Neural cell (in vitro differentiated cells): ENCODE measurements around the gene PIGQ. TPM values are rescaled to one million over a fixed set of nuclear protein-coding genes. Genes with fewer than 3 reads are reported as not detected.

Experiments used
- H2AFZ ChIP-seq: fragments of 200-600, 300-800 bp; sonication (generic), shearing (Covaris generic); 2 replicates; pipeline ENCODE4 v1.6.0; 2014; ENCODE audit warnings: low read depth, mild to moderate bottlenecking, antibody characterized with exemption, low read length, moderate library complexity
- H3F3A ChIP-seq: fragments of 200-600 bp; shearing (Covaris generic); 2 replicates; pipeline ENCODE4 v1.6.1; 2016; ENCODE audit warnings: mild to moderate bottlenecking, moderate library complexity, mixed read lengths, antibody characterized with exemption, low read length; ENCODE audit not compliant: insufficient read depth, poor library complexity, severe bottlenecking
- H3K27ac ChIP-seq: fragments of 200-600, 300-800 bp; sonication (generic), shearing (Covaris generic); 2 replicates; pipeline ENCODE4 v1.5.1; 2014; ENCODE audit warnings: mild to moderate bottlenecking, low read length, moderate library complexity
- H3K27me3 ChIP-seq: fragments of 300-800, 200-600 bp; sonication (generic), shearing (Covaris generic); 2 replicates; pipeline ENCODE4 v1.6.0; 2014; ENCODE audit warnings: mild to moderate bottlenecking, low read depth, low read length, moderate library complexity; ENCODE audit not compliant: insufficient read depth
- H3K36me3 ChIP-seq: fragments of 300-800, 200-600 bp; sonication (generic), shearing (Covaris generic); 2 replicates; pipeline ENCODE4 v1.5.1; 2014; ENCODE audit warnings: mild to moderate bottlenecking, antibody characterized with exemption, low read length, moderate library complexity; ENCODE audit not compliant: insufficient read depth
- H3K4me2 ChIP-seq: fragments of 300-800, 200-600 bp; sonication (generic), shearing (Covaris generic); 2 replicates; pipeline ENCODE4 v1.6.0; 2014; ENCODE audit warnings: mild to moderate bottlenecking, low read length
- H3K4me3 ChIP-seq: fragments of 300-800, 200-600 bp; sonication (generic), shearing (Covaris generic); 2 replicates; pipeline ENCODE4 v1.5.1; 2014; ENCODE audit warnings: mild to moderate bottlenecking, low read length, moderate library complexity
- H3K79me2 ChIP-seq: fragments of 200-600 bp; shearing (Covaris generic); replicated peaks from 2 replicates; pipeline ENCODE4 v1.6.0; 2014; ENCODE audit warnings: mild to moderate bottlenecking, low read length, moderate library complexity; ENCODE audit not compliant: insufficient read depth
- H3K9ac ChIP-seq: fragments of 300-800, 200-600 bp; sonication (generic), shearing (Covaris generic); 2 replicates; pipeline ENCODE4 v1.6.1; 2016; ENCODE audit warnings: mild to moderate bottlenecking, low read length, mixed read lengths
- H3K9me2 ChIP-seq: fragments of 200-600 bp; shearing (Covaris generic); 2 replicates; pipeline ENCODE4 v1.6.1; 2016; ENCODE audit warnings: mild to moderate bottlenecking, low read length, mixed read lengths; ENCODE audit not compliant: insufficient read depth
- H3K9me3 ChIP-seq: fragments of 200-600, 300-800 bp; sonication (generic), shearing (Covaris generic); 2 replicates; pipeline ENCODE4 v1.6.1; 2016; ENCODE audit warnings: mild to moderate bottlenecking, mixed run types, low read length, moderate library complexity, mixed read lengths
- H4K20me1 ChIP-seq: fragments of 200-600 bp; shearing (Covaris generic); 2 replicates; pipeline ENCODE4 v1.6.1; 2016; ENCODE audit warnings: mild to moderate bottlenecking, mixed run types; ENCODE audit not compliant: insufficient read depth
- EP300 ChIP-seq: fragments of 450-650 bp; conservative IDR thresholded peaks from 2 replicates; pipeline ENCODE4 v1.6.1; 2014; ENCODE audit warnings: antibody characterized with exemption, mild to moderate bottlenecking, moderate library complexity; ENCODE audit not compliant: poor library complexity, severe bottlenecking
- EZH2 ChIP-seq: fragments of 200-600, 300-800 bp; shearing (Covaris generic), sonication (generic); IDR thresholded peaks from 2 replicates; pipeline ENCODE4 v1.6.1; 2014; ENCODE audit warnings: antibody characterized with exemption, low read length, borderline replicate concordance, mild to moderate bottlenecking; ENCODE audit not compliant: insufficient read depth, poor library complexity, severe bottlenecking
- MXI1 ChIP-seq: fragments of 450-650 bp; conservative IDR thresholded peaks from 2 replicates; pipeline ENCODE4 v1.6.1; 2014; ENCODE audit warnings: antibody characterized with exemption, mild to moderate bottlenecking; ENCODE audit not compliant: poor library complexity, severe bottlenecking
- POLR2AphosphoS5 ChIP-seq: IDR thresholded peaks from 2 replicates; pipeline ENCODE4 v1.6.1; 2012
- RAD21 ChIP-seq: fragments of 450-650 bp; conservative IDR thresholded peaks from 2 replicates; pipeline ENCODE4 v1.6.1; 2014; ENCODE audit warnings: antibody characterized with exemption, mild to moderate bottlenecking, moderate library complexity
- SMC3 ChIP-seq: fragments of 450-650 bp; conservative IDR thresholded peaks from 2 replicates; pipeline ENCODE4 v1.6.1; 2014; ENCODE audit warnings: antibody characterized with exemption, mild to moderate bottlenecking, moderate library complexity; ENCODE audit not compliant: poor library complexity
- TAF1 ChIP-seq: IDR thresholded peaks from 2 replicates; pipeline ENCODE4 v1.6.1; 2012; ENCODE audit warnings: low read depth
- polyA plus RNA-seq: library from polyadenylated mRNA; depleted of rRNA; stranded (reverse); fragments of >200 nt; gene quantifications from 2 replicates; pipeline ENCODE4 v1.2.3, GENCODE V29; 2014
- TF ChIP-seq, protein P1 (sequence below): fragments of 450-650 bp; IDR thresholded peaks from 2 replicates; pipeline ENCODE4 v1.5.1; 2014; ENCODE audit warnings: antibody characterized with exemption, mild to moderate bottlenecking, moderate library complexity; ENCODE audit not compliant: poor library complexity, severe bottlenecking
- TF ChIP-seq, protein P2 (sequence below): IDR thresholded peaks from 2 replicates; pipeline ENCODE4 v1.6.1; 2012; ENCODE audit warnings: borderline replicate concordance

The PIGQ gene
- polyA plus RNA-seq, 1 donor from 2014 or later, result 69.2 TPM

DNA sequence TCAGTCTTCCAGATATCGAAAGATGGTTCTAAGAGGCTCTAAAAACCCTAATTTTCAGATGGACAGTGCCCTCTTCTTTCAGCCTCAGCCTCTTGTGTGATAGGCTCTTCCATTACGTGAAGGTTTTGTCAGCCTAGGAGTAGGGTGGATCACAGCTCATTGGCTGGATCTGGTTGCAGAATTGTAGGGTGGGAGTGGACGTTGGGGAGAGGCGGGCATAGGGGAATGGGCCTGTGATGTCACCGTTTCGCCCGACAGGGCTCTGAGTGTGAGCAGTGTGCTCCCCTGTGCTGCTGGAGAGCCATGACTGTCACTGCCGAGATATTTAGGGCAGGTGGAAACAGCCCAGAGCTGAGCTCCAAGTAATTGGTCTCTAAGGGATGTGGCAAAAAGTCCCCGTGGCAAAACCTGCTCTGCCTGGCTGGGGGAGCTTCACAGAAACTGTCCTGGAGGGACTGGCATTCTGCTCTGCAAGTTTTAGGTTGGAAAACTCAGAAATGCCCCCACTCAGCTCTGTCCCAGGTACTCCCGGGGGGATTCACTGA, 54.8 kb downstream of the PIGQ start:
- H3F3A ChIP-seq, result no peaks in the 10 kb centered on the region
- no peaks in the 10 kb centered on the region for H3K9me2 ChIP-seq
- H3K4me2 ChIP-seq, result no peak overlapping the region
- H3K27ac ChIP-seq, result no peak overlapping the region
- no peak overlapping the region for H2AFZ ChIP-seq
- TF ChIP-seq MXI1, result no peak
- TF ChIP-seq RAD21, result no peak
- TF ChIP-seq, protein P1, sequence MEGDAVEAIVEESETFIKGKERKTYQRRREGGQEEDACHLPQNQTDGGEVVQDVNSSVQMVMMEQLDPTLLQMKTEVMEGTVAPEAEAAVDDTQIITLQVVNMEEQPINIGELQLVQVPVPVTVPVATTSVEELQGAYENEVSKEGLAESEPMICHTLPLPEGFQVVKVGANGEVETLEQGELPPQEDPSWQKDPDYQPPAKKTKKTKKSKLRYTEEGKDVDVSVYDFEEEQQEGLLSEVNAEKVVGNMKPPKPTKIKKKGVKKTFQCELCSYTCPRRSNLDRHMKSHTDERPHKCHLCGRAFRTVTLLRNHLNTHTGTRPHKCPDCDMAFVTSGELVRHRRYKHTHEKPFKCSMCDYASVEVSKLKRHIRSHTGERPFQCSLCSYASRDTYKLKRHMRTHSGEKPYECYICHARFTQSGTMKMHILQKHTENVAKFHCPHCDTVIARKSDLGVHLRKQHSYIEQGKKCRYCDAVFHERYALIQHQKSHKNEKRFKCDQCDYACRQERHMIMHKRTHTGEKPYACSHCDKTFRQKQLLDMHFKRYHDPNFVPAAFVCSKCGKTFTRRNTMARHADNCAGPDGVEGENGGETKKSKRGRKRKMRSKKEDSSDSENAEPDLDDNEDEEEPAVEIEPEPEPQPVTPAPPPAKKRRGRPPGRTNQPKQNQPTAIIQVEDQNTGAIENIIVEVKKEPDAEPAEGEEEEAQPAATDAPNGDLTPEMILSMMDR, result no peak
- TF ChIP-seq, protein P2, sequence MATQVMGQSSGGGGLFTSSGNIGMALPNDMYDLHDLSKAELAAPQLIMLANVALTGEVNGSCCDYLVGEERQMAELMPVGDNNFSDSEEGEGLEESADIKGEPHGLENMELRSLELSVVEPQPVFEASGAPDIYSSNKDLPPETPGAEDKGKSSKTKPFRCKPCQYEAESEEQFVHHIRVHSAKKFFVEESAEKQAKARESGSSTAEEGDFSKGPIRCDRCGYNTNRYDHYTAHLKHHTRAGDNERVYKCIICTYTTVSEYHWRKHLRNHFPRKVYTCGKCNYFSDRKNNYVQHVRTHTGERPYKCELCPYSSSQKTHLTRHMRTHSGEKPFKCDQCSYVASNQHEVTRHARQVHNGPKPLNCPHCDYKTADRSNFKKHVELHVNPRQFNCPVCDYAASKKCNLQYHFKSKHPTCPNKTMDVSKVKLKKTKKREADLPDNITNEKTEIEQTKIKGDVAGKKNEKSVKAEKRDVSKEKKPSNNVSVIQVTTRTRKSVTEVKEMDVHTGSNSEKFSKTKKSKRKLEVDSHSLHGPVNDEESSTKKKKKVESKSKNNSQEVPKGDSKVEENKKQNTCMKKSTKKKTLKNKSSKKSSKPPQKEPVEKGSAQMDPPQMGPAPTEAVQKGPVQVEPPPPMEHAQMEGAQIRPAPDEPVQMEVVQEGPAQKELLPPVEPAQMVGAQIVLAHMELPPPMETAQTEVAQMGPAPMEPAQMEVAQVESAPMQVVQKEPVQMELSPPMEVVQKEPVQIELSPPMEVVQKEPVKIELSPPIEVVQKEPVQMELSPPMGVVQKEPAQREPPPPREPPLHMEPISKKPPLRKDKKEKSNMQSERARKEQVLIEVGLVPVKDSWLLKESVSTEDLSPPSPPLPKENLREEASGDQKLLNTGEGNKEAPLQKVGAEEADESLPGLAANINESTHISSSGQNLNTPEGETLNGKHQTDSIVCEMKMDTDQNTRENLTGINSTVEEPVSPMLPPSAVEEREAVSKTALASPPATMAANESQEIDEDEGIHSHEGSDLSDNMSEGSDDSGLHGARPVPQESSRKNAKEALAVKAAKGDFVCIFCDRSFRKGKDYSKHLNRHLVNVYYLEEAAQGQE, result no peak
- TF ChIP-seq SMC3, result no peak
- no peak for TF ChIP-seq EP300
- TF ChIP-seq EZH2, result no peak
- TF ChIP-seq TAF1, result no peak
- TF ChIP-seq POLR2AphosphoS5, result no peak
- no peaks in the 10 kb centered on the region for H3K79me2 ChIP-seq
- no peaks in the 10 kb centered on the region for H3K9me3 ChIP-seq
- H3K9ac ChIP-seq, result no peak overlapping the region
- H4K20me1 ChIP-seq, result no peaks in the 10 kb centered on the region
- H3K4me3 ChIP-seq, result no peak overlapping the region
- H3K27me3 ChIP-seq, result no peaks in the 10 kb centered on the region
- H3K36me3 ChIP-seq, result no peaks in the 10 kb centered on the region

DNA sequence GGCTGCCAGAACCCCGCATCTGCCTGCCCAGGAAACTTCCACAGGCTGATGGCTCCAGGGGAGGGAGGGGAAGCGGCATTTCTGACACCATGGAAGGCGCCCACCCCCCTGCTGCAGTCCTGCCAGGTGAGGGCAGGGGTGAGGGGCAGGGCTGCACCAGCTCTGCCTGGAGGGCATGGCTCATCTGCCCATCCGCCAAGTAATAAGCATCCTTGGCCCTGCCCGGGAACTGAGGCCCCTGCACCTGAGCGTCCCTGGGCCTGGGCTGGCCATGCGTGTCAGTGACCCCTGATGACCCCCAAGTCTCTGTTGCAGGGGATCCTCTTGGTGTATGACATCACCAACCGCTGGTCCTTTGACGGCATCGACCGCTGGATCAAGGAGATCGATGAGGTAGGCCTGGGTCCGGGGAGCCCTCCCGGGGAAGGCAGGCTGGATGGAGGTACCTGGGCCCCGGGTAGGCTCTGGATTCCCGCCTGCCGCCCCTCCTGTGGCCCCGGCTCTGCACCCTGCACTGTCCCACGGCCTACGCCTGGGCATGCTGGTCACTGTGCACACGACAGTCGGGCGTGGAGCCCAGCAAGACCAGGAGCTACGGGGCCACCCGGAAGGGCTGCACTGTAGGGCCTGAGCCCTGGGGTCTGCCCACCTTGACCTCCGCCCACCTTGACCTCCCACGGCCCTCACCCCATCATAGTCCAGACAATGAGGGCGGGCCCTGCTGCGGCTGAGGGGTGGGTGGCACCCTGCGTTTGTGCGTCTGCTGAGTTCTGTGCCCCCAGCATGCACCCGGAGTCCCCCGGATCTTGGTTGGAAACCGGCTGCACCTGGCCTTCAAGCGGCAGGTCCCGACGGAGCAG, 55.6 kb downstream of the PIGQ start:
- no peak for TF ChIP-seq RAD21
- TF ChIP-seq MXI1, result no peak
- no peak for TF ChIP-seq POLR2AphosphoS5
- TF ChIP-seq, protein P2, result no peak
- no peak for TF ChIP-seq EZH2
- no peak for TF ChIP-seq TAF1
- no peak for TF ChIP-seq EP300
- TF ChIP-seq, protein P1, result no peak
- Histone ChIP-seq H3K36me3 (no peaks in the 10 kb centered on the region), H3K4me3 (no peak overlapping the region), H3K4me2 (no peak overlapping the region), H3K27ac (no peak overlapping the region), H3K79me2 (no peaks in the 10 kb centered on the region), H2AFZ (no peak overlapping the region), H3K9me3 (no peaks in the 10 kb centered on the region), H3K27me3 (no peaks in the 10 kb centered on the region), H3K9ac (no peak overlapping the region), H3K9me2 (no peaks in the 10 kb centered on the region), H3F3A (no peaks in the 10 kb centered on the region), H4K20me1 (no peaks in the 10 kb centered on the region)
